A673 (cell line): Measurements from ENCODE around the gene CD79A.

Experiments
- CTCF ChIP-seq: fragments of 300-800, 200-600 bp; sonication (generic); conservative IDR thresholded peaks from 2 replicates; pipeline ENCODE4 v1.5.1; 2017; ENCODE audit warnings: low read depth, mild to moderate bottlenecking, antibody characterized with exemption, low read length, moderate library complexity, mixed read lengths
- EZH2 ChIP-seq: fragments of 200-600 bp; sonication (generic); IDR thresholded peaks from 2 replicates; pipeline ENCODE4 v1.6.1; 2017; ENCODE audit warnings: borderline replicate concordance, low read depth, mild to moderate bottlenecking, mixed read lengths, antibody characterized with exemption, low read length; ENCODE audit not compliant: poor library complexity, severe bottlenecking

- no peak for TF ChIP-seq CTCF
- TF ChIP-seq EZH2 = no peak
Measured at GRCh38 chr19:41872384-41872774, 4.7 kb upstream of the CD79A start.
